HepG2 (cell line): ENCODE results near the gene FAM131C. TPM values are rescaled to one million over a fixed set of nuclear protein-coding genes. Genes with fewer than 3 reads are reported as not detected.

Experiments used
- AKAP8 ChIP-seq: sonication (generic); formaldehyde crosslinking; IDR thresholded peaks from 2 replicates; pipeline ENCODE4 v1.5.1; 2020; ENCODE audit warnings: mild to moderate bottlenecking, missing genetic modification reagents
- ATM ChIP-seq: fragments of 450-650 bp; IDR thresholded peaks from 2 replicates; pipeline ENCODE4 v1.7.1; 2017; ENCODE audit warnings: mild to moderate bottlenecking, borderline replicate concordance
- ATRX ChIP-seq: sonication (generic); formaldehyde crosslinking; IDR thresholded peaks from 2 replicates; pipeline ENCODE4 v1.4.0; 2020; ENCODE audit warnings: missing genetic modification reagents, borderline replicate concordance
- BRD4 ChIP-seq: sonication (generic); formaldehyde crosslinking; IDR thresholded peaks from 2 replicates; pipeline ENCODE4 v1.4.0; 2020; ENCODE audit warnings: missing genetic modification reagents
- CBFB ChIP-seq: sonication (generic); formaldehyde crosslinking; IDR thresholded peaks from 2 replicates; pipeline ENCODE4 v1.4.0; 2020; ENCODE audit warnings: missing genetic modification reagents
- FOXO1 ChIP-seq: sonication (generic); formaldehyde crosslinking; IDR thresholded peaks from 2 replicates; pipeline ENCODE4 v1.4.0; 2020; ENCODE audit warnings: missing genetic modification reagents
- IKZF1 ChIP-seq: fragments of 450-650 bp; IDR thresholded peaks from 2 replicates; pipeline ENCODE4 v1.7.1; 2016
- IKZF4 ChIP-seq: sonication (generic); formaldehyde crosslinking; IDR thresholded peaks from 2 replicates; pipeline ENCODE4 v1.5.1; 2020; ENCODE audit warnings: borderline replicate concordance, mild to moderate bottlenecking, low read depth, missing genetic modification reagents; ENCODE audit errors: not compliant biosample characterization
- KAT7 ChIP-seq: IDR thresholded peaks from 2 replicates; pipeline ENCODE4 v1.6.1; 2018; ENCODE audit warnings: borderline replicate concordance, missing compliant biosample characterization
- KLF6 ChIP-seq: IDR thresholded peaks from 2 replicates; pipeline ENCODE4 v1.8.0; 2016; ENCODE audit warnings: missing biosample characterization, missing genetic modification reagents
- MIER3 ChIP-seq: IDR thresholded peaks from 2 replicates; pipeline ENCODE4 v1.6.1; 2016; ENCODE audit warnings: missing compliant biosample characterization, borderline replicate concordance
- MIXL1 ChIP-seq: IDR thresholded peaks from 2 replicates; pipeline ENCODE4 v1.6.1; 2016
- MXD4 ChIP-seq: IDR thresholded peaks from 2 replicates; pipeline ENCODE4 v1.6.1; 2016; ENCODE audit warnings: mild to moderate bottlenecking, missing biosample characterization, missing genetic modification reagents
- NFKBIZ ChIP-seq: IDR thresholded peaks from 2 replicates; pipeline ENCODE4 v1.6.1; 2018; ENCODE audit warnings: missing genetic modification reagents, missing compliant biosample characterization
- SAP130 ChIP-seq: IDR thresholded peaks from 2 replicates; pipeline ENCODE4 v1.6.1; 2016; ENCODE audit warnings: low read depth
- SMAD9 ChIP-seq: sonication (generic); formaldehyde crosslinking; IDR thresholded peaks from 2 replicates; pipeline ENCODE4 v1.5.1; 2020; ENCODE audit warnings: mild to moderate bottlenecking, missing genetic modification reagents
- SRY ChIP-seq: sonication (generic); formaldehyde crosslinking; IDR thresholded peaks from 2 replicates; pipeline ENCODE4 v1.8.0; 2022; ENCODE audit warnings: mild to moderate bottlenecking, missing genetic modification reagents
- SYNCRIP ChIP-seq: fragments of 200-400 bp; formaldehyde crosslinking; IDR thresholded peaks from 2 replicates; pipeline ENCODE4 v1.6.1; 2018; ENCODE audit warnings: mild to moderate bottlenecking, low read depth, low read length; ENCODE audit not compliant: insufficient read depth
- TFDP1 ChIP-seq: IDR thresholded peaks from 2 replicates; pipeline ENCODE4 v1.6.1; 2016; ENCODE audit warnings: missing compliant biosample characterization, missing genetic modification reagents, borderline replicate concordance
- ZBTB34 ChIP-seq: sonication (generic); formaldehyde crosslinking; IDR thresholded peaks from 2 replicates; pipeline ENCODE4 v1.8.0; 2022; ENCODE audit warnings: mild to moderate bottlenecking, missing genetic modification reagents
- ZBTB7A ChIP-seq: sonication (generic); formaldehyde crosslinking; IDR thresholded peaks from 2 replicates; pipeline ENCODE4 v1.8.0; 2022; ENCODE audit warnings: mild to moderate bottlenecking, missing genetic modification reagents
- ZFP90 ChIP-seq: sonication (generic); formaldehyde crosslinking; IDR thresholded peaks from 2 replicates; pipeline ENCODE4 v1.8.0; 2022; ENCODE audit warnings: missing genetic modification reagents, mild to moderate bottlenecking, inconsistent platforms, borderline replicate concordance
- ZFYVE20 ChIP-seq: sonication (generic); formaldehyde crosslinking; IDR thresholded peaks from 2 replicates; pipeline ENCODE4 v1.8.0; 2023; ENCODE audit warnings: low read depth, mild to moderate bottlenecking, moderate library complexity, missing genetic modification reagents, borderline replicate concordance
- ZNF281 ChIP-seq: sonication (generic); formaldehyde crosslinking; IDR thresholded peaks from 2 replicates; pipeline ENCODE4 v1.4.0; 2020; ENCODE audit warnings: missing genetic modification reagents, borderline replicate concordance
- ZNF354B ChIP-seq: sonication (generic); formaldehyde crosslinking; IDR thresholded peaks from 2 replicates; pipeline ENCODE4 v1.8.0; 2022; ENCODE audit warnings: mild to moderate bottlenecking, missing genetic modification reagents
- ZNF567 ChIP-seq: sonication (generic); formaldehyde crosslinking; IDR thresholded peaks from 2 replicates; pipeline ENCODE4 v1.8.1; 2023; ENCODE audit warnings: mild to moderate bottlenecking, missing genetic modification reagents, borderline replicate concordance
- ZNF577 ChIP-seq: sonication (generic); formaldehyde crosslinking; IDR thresholded peaks from 2 replicates; pipeline ENCODE4 v1.4.0; 2020; ENCODE audit warnings: mild to moderate bottlenecking, low read depth, missing genetic modification reagents, borderline replicate concordance
- ZNF605 ChIP-seq: sonication (generic); formaldehyde crosslinking; IDR thresholded peaks from 2 replicates; pipeline ENCODE4 v1.8.0; 2022; ENCODE audit warnings: mild to moderate bottlenecking, missing genetic modification reagents
- ZNF879 ChIP-seq: sonication (generic); formaldehyde crosslinking; IDR thresholded peaks from 2 replicates; pipeline ENCODE4 v1.8.1; 2023; ENCODE audit warnings: missing genetic modification reagents
- ZSCAN12 ChIP-seq: sonication (generic); formaldehyde crosslinking; IDR thresholded peaks from 2 replicates; pipeline ENCODE4 v1.9.0; 2021; ENCODE audit warnings: mild to moderate bottlenecking, missing genetic modification reagents
- polyA plus RNA-seq, 8 experiments: library from polyadenylated mRNA; depleted of rRNA in 3 of 8; stranded (reverse) in 7 of 8; unstranded in 1 of 8; fragments of >200 nt; fragmentation: Illumina TruSeq in 4 of 8; extraction: Trizol in 4 of 8; gene quantifications; 2 replicates each; pipeline versions ENCODE4 v1.2.1 to v1.2.3, GENCODE V29; 2011 to 2016; ENCODE audit warnings: low read depth in 4 of 8, missing spikeins in 1 of 8, mixed read lengths in 1 of 8; ENCODE audit not compliant: insufficient read depth in 1 of 8
- total RNA-seq, 5 experiments: library from RNA; depleted of rRNA; stranded (reverse); fragments of >200 nt; fragmentation: Illumina TruSeq; extraction: Trizol; gene quantifications; 2 replicates each; pipeline ENCODE4 v1.2.3, GENCODE V29; 2016; ENCODE audit warnings: low read depth in 1 of 5

FAM131C gene
- total and polyA plus RNA-seq, 2 of the 13 experiments (the other 11 are each of a cell fraction or from before 2014, with no cell fraction given): 0.07 TPM; not detected in 1

- no peak for TF ChIP-seq ZBTB34 (CRISPR knock-in tag)
- no peak for TF ChIP-seq TFDP1 (CRISPR knock-in tag)
- peak; percentile 48 for TF ChIP-seq IKZF4 (CRISPR knock-in tag)
- no peak for TF ChIP-seq ZNF281 (CRISPR knock-in tag)
- no peak for TF ChIP-seq ATM
- no peak for TF ChIP-seq ATRX (CRISPR knock-in tag)
- no peak for TF ChIP-seq MIER3 (CRISPR knock-in tag)
- TF ChIP-seq FOXO1 (CRISPR knock-in tag): no peak
- TF ChIP-seq KLF6 (CRISPR knock-in tag): no peak
- no peak for TF ChIP-seq IKZF1
- TF ChIP-seq ZNF577 (CRISPR knock-in tag): no peak
- TF ChIP-seq AKAP8 (CRISPR knock-in tag): no peak
- 0 out of 2 replicates have a peak, but pooled peaks have one; percentile 25 for TF ChIP-seq MIXL1 (CRISPR knock-in tag)
- no peak for TF ChIP-seq ZNF354B
- no peak for TF ChIP-seq ZFYVE20 (CRISPR knock-in tag)
- no peak for TF ChIP-seq ZBTB7A (CRISPR knock-in tag)
- TF ChIP-seq ZNF567 (CRISPR knock-in tag): no peak
- no peak for TF ChIP-seq SMAD9
- TF ChIP-seq KAT7 (CRISPR knock-in tag): no peak
- no peak for TF ChIP-seq NFKBIZ (CRISPR knock-in tag)
- no peak for TF ChIP-seq SYNCRIP
- TF ChIP-seq ZNF605: no peak
- no peak for TF ChIP-seq ZFP90 (CRISPR knock-in tag)
- TF ChIP-seq ZNF879 (CRISPR knock-in tag): no peak
- 0 out of 2 replicates have a peak, but pooled peaks have one; percentile 31 for TF ChIP-seq MXD4 (CRISPR knock-in tag)
- no peak for TF ChIP-seq BRD4 (CRISPR knock-in tag)
- no peak for TF ChIP-seq SAP130 (CRISPR knock-in tag)
- no peak for TF ChIP-seq ZSCAN12
- TF ChIP-seq CBFB (CRISPR knock-in tag): no peak
- no peak for TF ChIP-seq SRY (CRISPR knock-in tag)
Observed at GRCh38 chr1:16009030-16009460, 64.4 kb downstream of the FAM131C start (continued).
